ENCODE results near the gene TET2. TPM values are rescaled to one million over a fixed set of nuclear protein-coding genes. Genes with fewer than 3 reads are reported as not detected.

The TET2 gene
- total RNA-seq, 1 experiment from 2014 or later: 7.0 TPM

DNA sequence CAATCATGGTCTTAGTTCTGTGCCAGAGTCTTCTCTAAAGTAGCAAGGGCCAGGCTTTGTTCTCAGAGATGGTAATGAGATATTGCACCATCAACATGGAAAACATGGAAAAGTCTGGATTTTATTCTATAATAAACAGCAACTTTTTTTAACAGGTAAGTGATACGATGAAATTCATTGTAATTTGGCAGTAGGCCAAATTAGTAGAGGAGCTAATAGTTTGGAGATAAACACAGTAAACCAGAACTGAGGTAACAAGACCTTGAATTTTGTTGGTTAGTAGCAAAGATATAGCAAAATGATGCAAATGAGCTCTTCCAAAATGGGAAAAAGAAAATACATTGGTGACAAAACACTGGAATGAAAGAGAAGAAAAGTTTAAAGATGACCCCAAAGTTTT, 126.6 kb downstream of the TET2 start:
- DNase-seq (ENCODE audit: low read depth, low spot score) (no peak), ATAC-seq (no peak)
- Histone ChIP-seq H3K27ac (ENCODE audit: low read length) (no peak overlapping the region), H3K4me3 (ENCODE audit: low read depth in 2 of 2, low read length in 2 of 2) (no peak overlapping the region), H3K4me1 (ENCODE audit: control insufficient read depth, insufficient read depth, low read length) (no peaks in the 10 kb centered on the region), H3K9me3 (ENCODE audit: control insufficient read depth, insufficient read depth, low read depth, low read length) (no peaks in the 10 kb centered on the region), H3K27me3 (ENCODE audit: control insufficient read depth, insufficient read depth, low read length) (no peaks in the 10 kb centered on the region), H3K36me3 (ENCODE audit: control insufficient read depth, insufficient read depth, low read length) (peaks cover 2% of the 10 kb centered on the region; the same call in 1 of the 2 replicates)
- intact Hi-C loops (cut with micrococcal nuclease; ENCODE audit: unreplicated experiment) (no loop called here), in situ Hi-C loops (cut with HindIII; ENCODE audit: low pct_unique_long_range_greater_than_20kb, low sequenced_read_pairs) (no loop called here)
- CTCF ChIA-PET: no interaction called here
- POLR2A ChIA-PET: no interaction called here
- BruUV-seq (replicated peaks): no TSS peak
- TF ChIP-seq SIN3A (IDR thresholded peaks at IDR 0.05; ENCODE audit: borderline replicate concordance, insufficient read depth, low read depth, low read length): no peak
- no peak for TF ChIP-seq TCF7L2 (IDR thresholded peaks at IDR 0.05; ENCODE audit: low read depth, low read length)
- no peak for TF ChIP-seq POLR2AphosphoS5 (IDR thresholded peaks at IDR 0.05; ENCODE audit: low read depth, low read length)
- TF ChIP-seq, protein P1, sequence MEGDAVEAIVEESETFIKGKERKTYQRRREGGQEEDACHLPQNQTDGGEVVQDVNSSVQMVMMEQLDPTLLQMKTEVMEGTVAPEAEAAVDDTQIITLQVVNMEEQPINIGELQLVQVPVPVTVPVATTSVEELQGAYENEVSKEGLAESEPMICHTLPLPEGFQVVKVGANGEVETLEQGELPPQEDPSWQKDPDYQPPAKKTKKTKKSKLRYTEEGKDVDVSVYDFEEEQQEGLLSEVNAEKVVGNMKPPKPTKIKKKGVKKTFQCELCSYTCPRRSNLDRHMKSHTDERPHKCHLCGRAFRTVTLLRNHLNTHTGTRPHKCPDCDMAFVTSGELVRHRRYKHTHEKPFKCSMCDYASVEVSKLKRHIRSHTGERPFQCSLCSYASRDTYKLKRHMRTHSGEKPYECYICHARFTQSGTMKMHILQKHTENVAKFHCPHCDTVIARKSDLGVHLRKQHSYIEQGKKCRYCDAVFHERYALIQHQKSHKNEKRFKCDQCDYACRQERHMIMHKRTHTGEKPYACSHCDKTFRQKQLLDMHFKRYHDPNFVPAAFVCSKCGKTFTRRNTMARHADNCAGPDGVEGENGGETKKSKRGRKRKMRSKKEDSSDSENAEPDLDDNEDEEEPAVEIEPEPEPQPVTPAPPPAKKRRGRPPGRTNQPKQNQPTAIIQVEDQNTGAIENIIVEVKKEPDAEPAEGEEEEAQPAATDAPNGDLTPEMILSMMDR (IDR thresholded peaks at IDR 0.05): no peak
- TF ChIP-seq, protein P2, sequence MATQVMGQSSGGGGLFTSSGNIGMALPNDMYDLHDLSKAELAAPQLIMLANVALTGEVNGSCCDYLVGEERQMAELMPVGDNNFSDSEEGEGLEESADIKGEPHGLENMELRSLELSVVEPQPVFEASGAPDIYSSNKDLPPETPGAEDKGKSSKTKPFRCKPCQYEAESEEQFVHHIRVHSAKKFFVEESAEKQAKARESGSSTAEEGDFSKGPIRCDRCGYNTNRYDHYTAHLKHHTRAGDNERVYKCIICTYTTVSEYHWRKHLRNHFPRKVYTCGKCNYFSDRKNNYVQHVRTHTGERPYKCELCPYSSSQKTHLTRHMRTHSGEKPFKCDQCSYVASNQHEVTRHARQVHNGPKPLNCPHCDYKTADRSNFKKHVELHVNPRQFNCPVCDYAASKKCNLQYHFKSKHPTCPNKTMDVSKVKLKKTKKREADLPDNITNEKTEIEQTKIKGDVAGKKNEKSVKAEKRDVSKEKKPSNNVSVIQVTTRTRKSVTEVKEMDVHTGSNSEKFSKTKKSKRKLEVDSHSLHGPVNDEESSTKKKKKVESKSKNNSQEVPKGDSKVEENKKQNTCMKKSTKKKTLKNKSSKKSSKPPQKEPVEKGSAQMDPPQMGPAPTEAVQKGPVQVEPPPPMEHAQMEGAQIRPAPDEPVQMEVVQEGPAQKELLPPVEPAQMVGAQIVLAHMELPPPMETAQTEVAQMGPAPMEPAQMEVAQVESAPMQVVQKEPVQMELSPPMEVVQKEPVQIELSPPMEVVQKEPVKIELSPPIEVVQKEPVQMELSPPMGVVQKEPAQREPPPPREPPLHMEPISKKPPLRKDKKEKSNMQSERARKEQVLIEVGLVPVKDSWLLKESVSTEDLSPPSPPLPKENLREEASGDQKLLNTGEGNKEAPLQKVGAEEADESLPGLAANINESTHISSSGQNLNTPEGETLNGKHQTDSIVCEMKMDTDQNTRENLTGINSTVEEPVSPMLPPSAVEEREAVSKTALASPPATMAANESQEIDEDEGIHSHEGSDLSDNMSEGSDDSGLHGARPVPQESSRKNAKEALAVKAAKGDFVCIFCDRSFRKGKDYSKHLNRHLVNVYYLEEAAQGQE (IDR thresholded peaks at IDR 0.05; ENCODE audit: insufficient read depth in 1 of 2, low read depth in 2 of 2, low read length in 1 of 2): no peak

DNA sequence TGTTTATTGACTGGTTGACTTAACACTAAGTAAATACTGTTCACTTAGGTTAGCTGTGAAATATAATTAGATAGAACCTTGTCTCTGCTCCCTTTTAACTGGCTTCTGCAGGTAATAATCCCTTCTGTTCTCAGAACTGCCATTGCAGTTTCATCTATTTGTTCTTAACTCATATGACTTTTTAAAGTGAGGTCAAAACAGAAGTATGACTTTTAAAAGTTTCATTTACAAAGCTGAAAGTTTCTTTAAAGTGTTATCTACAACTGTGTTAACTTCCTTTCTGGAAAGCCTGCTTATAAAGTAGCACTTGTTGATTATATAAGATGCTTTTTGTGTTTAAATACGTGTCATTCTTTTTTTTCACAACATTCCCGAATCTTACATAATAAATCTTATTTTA, 127.4 kb downstream of the TET2 start:
- TF ChIP-seq SIN3A (IDR thresholded peaks at IDR 0.05; ENCODE audit: borderline replicate concordance, insufficient read depth, low read depth, low read length) (no peak), POLR2AphosphoS5 (IDR thresholded peaks at IDR 0.05; ENCODE audit: low read depth, low read length) (no peak), TCF7L2 (IDR thresholded peaks at IDR 0.05; ENCODE audit: low read depth, low read length) (no peak)
- TF ChIP-seq, protein P2 (IDR thresholded peaks at IDR 0.05; ENCODE audit: insufficient read depth in 1 of 2, low read depth in 2 of 2, low read length in 1 of 2): no peak
- TF ChIP-seq, protein P1 (IDR thresholded peaks at IDR 0.05): no peak
- no TSS peak for BruUV-seq (replicated peaks)
- CTCF ChIA-PET: no interaction called here

More for the DNA sequence above, 127.4 kb downstream of the TET2 start:
- POLR2A ChIA-PET: no interaction called here
- ATAC-seq: no peak
- DNase-seq (ENCODE audit: low read depth, low spot score): no peak
- Histone ChIP-seq H3K9me3 (ENCODE audit: control insufficient read depth, insufficient read depth, low read depth, low read length) (no peaks in the 10 kb centered on the region), H3K36me3 (ENCODE audit: control insufficient read depth, insufficient read depth, low read length) (peaks cover 2% of the 10 kb centered on the region; the same call in 1 of the 2 replicates), H3K4me1 (ENCODE audit: control insufficient read depth, insufficient read depth, low read length) (no peaks in the 10 kb centered on the region), H3K4me3 (ENCODE audit: low read depth in 2 of 2, low read length in 2 of 2) (no peak overlapping the region), H3K27ac (ENCODE audit: low read length) (no peak overlapping the region), H3K27me3 (ENCODE audit: control insufficient read depth, insufficient read depth, low read length) (no peaks in the 10 kb centered on the region)
- intact Hi-C loops (cut with micrococcal nuclease; ENCODE audit: unreplicated experiment) (no loop called here), in situ Hi-C loops (cut with HindIII; ENCODE audit: low pct_unique_long_range_greater_than_20kb, low sequenced_read_pairs) (no loop called here)

Measured in Panc1 (cell line).